ENCODE data around the gene KRT83. TPM values are rescaled to one million over a fixed set of nuclear protein-coding genes. Genes with fewer than 3 reads are reported as not detected.

Gene KRT83
- total and polyA plus RNA-seq, 10 of the 15 experiments (the other 5 are each of a cell fraction or from before 2014, with no cell fraction given) = not detected

GRCh38 chr12:52327830-52328500, 6.8 kb upstream of the KRT83 start:
- no peak for DNase-seq (ENCODE audit: low read depth, low spot score)
- Histone ChIP-seq H2AFZ (ENCODE audit: control insufficient read depth, low read depth, low read length) (no peak overlapping the region), H3K9ac (ENCODE audit: control insufficient read depth, insufficient read depth, low read length) (no peak overlapping the region), H3K27ac (ENCODE audit: control insufficient read depth, insufficient read depth) (no peak overlapping the region), H3K36me3 (ENCODE audit: control insufficient read depth in 2 of 2, insufficient read depth in 2 of 2, low read length in 1 of 2) (no peaks in the 10 kb centered on the region), H3K4me3 (no peak overlapping the region), H3K4me2 (ENCODE audit: control insufficient read depth, insufficient read depth) (no peak overlapping the region), H3K27me3 (replicated peaks in 1 of 2; ENCODE audit: control insufficient read depth in 2 of 2, insufficient read depth in 2 of 2, low read length in 1 of 2) (peaks cover 0 to 4% of the 10 kb centered on the region in 2 experiments; a peak in 2 of 4 replicates), H3K4me1 (ENCODE audit: control insufficient read depth, insufficient read depth, low read length) (peaks cover 7% of the 10 kb centered on the region), H3K79me2 (ENCODE audit: control insufficient read depth, insufficient read depth, low read length) (no peaks in the 10 kb centered on the region), H4K20me1 (ENCODE audit: control insufficient read depth, insufficient read depth) (no peaks in the 10 kb centered on the region), H3K9me3 (replicated peaks; ENCODE audit: control insufficient read depth, insufficient read depth, low read length) (no peaks in the 10 kb centered on the region)
- ATAC-seq = no peak; the same call in 2 of the 3 replicates
- SMC1A ChIA-PET (ENCODE audit: uncharacterized antibody, unreplicated experiment) = interaction anchor here (1.1 to 2.7 kb wide), 7 partner anchors 15 to 170 kb away, joined by 3 to 13 read pairs (median 4); no protein-coding TSS in a partner anchor
- 32% methylated on average over 10 of the region's 10 CpGs for WGBS (ENCODE audit: insufficient coverage, insufficient replicate concordance, low lambda C conversion rate, missing lambda C conversion rate)
- FAIRE-seq = no peak
- CTCF ChIA-PET = interaction anchor here (0.6 to 5.1 kb wide), 30 partner anchors 9 to 658 kb away, joined by 3 to 53 read pairs (median 4); no protein-coding TSS in a partner anchor
- TF ChIP-seq FOXK2 (IDR thresholded peaks at IDR 0.05) (no peak), PBX3 (IDR thresholded peaks at IDR 0.05; ENCODE audit: insufficient replicate concordance, low read depth, low read length) (no peak), WRNIP1 (IDR thresholded peaks at IDR 0.05; ENCODE audit: borderline replicate concordance, low read depth, low read length) (no peak), GATAD2B (conservative IDR thresholded peaks at IDR 0.05; ENCODE audit: low read depth) (no peak), ZNF274 (IDR thresholded peaks at IDR 0.05; ENCODE audit: insufficient read depth, insufficient read length) (no peak), STAT3 (IDR thresholded peaks at IDR 0.05; ENCODE audit: low read depth, low read length) (no peak), GABPA (IDR thresholded peaks at IDR 0.05; ENCODE audit: low read depth) (no peak), ATF3 (IDR thresholded peaks at IDR 0.05; ENCODE audit: borderline replicate concordance, extremely low read depth, low read depth, low read length) (no peak), NFIC (IDR thresholded peaks at IDR 0.05; ENCODE audit: low read depth, low read length) (no peak), POLR2AphosphoS5 (IDR thresholded peaks at IDR 0.05; ENCODE audit: low read length) (no peak), CTCF (IDR thresholded peaks at IDR 0.05 in 2 of 3, conservative IDR thresholded peaks at IDR 0.05 in 1 of 3; ENCODE audit: control insufficient read depth in 2 of 3, extremely low read depth in 1 of 3, insufficient read depth in 1 of 3, low read depth in 3 of 3, low read length in 3 of 3) (no peak), DPF2 (IDR thresholded peaks at IDR 0.05) (no peak)
- in situ Hi-C loops (cut with MboI) = loop anchor here (10.0 kb wide), 1 partner anchor 173 kb away; no protein-coding TSS in a partner anchor
- intact Hi-C loops (cut with micrococcal nuclease; ENCODE audit: unreplicated experiment) = loop anchor here (1.0 to 10.0 kb wide), 3 partner anchors 49 to 171 kb away; no protein-coding TSS in a partner anchor
- POLR2A ChIA-PET = no interaction called here
- RAD21 ChIA-PET (ENCODE audit: unreplicated experiment) = interaction anchor here (0.9 to 1.8 kb wide), 9 partner anchors 12 to 552 kb away, joined by 3 to 8 read pairs (median 3); no protein-coding TSS in a partner anchor
- no TSS peak for BruUV-seq (replicated peaks)

Data from GM12878 (cell line).